ENCODE data around the gene TRABD.

TRABD gene

GRCh38 chr22:50148166-50148500 lies 37.6 kb upstream of the TRABD start:
- no peak for TF ChIP-seq POLR2A (IDR thresholded peaks at IDR 0.05; ENCODE audit: low read depth, low read length)
- FAIRE-seq: no peak
- DNase-seq (ENCODE audit: insufficient read length, low spot score): no peak

- DNase-seq (ENCODE audit: insufficient read length, low spot score) (peak; percentile 88), FAIRE-seq (no peak)
- no peak for TF ChIP-seq POLR2A (IDR thresholded peaks at IDR 0.05; ENCODE audit: low read depth, low read length)
Measured at GRCh38 chr22:50148991-50149721, 36.6 kb upstream of the TRABD start.

- TF ChIP-seq POLR2A (IDR thresholded peaks at IDR 0.05; ENCODE audit: low read depth, low read length): no peak
- DNase-seq (ENCODE audit: insufficient read length, low spot score): no peak
Measured at GRCh38 chr22:50150161-50151129, 35.3 kb upstream of the TRABD start.

GRCh38 chr22:50151571-50152537 lies 33.9 kb upstream of the TRABD start:
- FAIRE-seq (no peak), DNase-seq (ENCODE audit: insufficient read length, low spot score) (no peak)
- no peak for TF ChIP-seq POLR2A (IDR thresholded peaks at IDR 0.05; ENCODE audit: low read depth, low read length)

More at GRCh38 chr22:50150161-50151129, 35.3 kb upstream of the TRABD start:
- no peak for FAIRE-seq

- no peak for TF ChIP-seq POLR2A (IDR thresholded peaks at IDR 0.05; ENCODE audit: low read depth, low read length)
- DNase-seq (ENCODE audit: insufficient read length, low spot score): no peak
- FAIRE-seq: no peak
Measured at GRCh38 chr22:50153056-50153755, 32.5 kb upstream of the TRABD start.

- TF ChIP-seq POLR2A (IDR thresholded peaks at IDR 0.05; ENCODE audit: low read depth, low read length): no peak
- no peak for DNase-seq (ENCODE audit: insufficient read length, low spot score)
- FAIRE-seq: no peak
Measured at GRCh38 chr22:50153756-50154140, 32.0 kb upstream of the TRABD start.

GRCh38 chr22:50157709-50158375 lies 27.9 kb upstream of the TRABD start:
- DNase-seq (ENCODE audit: insufficient read length, low spot score): no peak
- FAIRE-seq: no peak
- TF ChIP-seq POLR2A (IDR thresholded peaks at IDR 0.05; ENCODE audit: low read depth, low read length): no peak

GRCh38 chr22:50160947-50161346 lies 24.8 kb upstream of the TRABD start:
- no peak for FAIRE-seq
- DNase-seq (ENCODE audit: insufficient read length, low spot score): no peak
- no peak for TF ChIP-seq POLR2A (IDR thresholded peaks at IDR 0.05; ENCODE audit: low read depth, low read length)

GRCh38 chr22:50161508-50162390 lies 24.0 kb upstream of the TRABD start:
- FAIRE-seq (no peak), DNase-seq (ENCODE audit: insufficient read length, low spot score) (no peak)
- no peak for TF ChIP-seq POLR2A (IDR thresholded peaks at IDR 0.05; ENCODE audit: low read depth, low read length)

- TF ChIP-seq POLR2A (IDR thresholded peaks at IDR 0.05; ENCODE audit: low read depth, low read length): no peak
- no peak for FAIRE-seq
Measured at GRCh38 chr22:50162391-50162956, 23.2 kb upstream of the TRABD start.

GRCh38 chr22:50165436-50166123 lies 20.1 kb upstream of the TRABD start:
- no peak for FAIRE-seq
- no peak for TF ChIP-seq POLR2A (IDR thresholded peaks at IDR 0.05; ENCODE audit: low read depth, low read length)

More at GRCh38 chr22:50162391-50162956, 23.2 kb upstream of the TRABD start:
- DNase-seq (ENCODE audit: insufficient read length, low spot score): no peak

More at GRCh38 chr22:50165436-50166123, 20.1 kb upstream of the TRABD start:
- DNase-seq (ENCODE audit: insufficient read length, low spot score): no peak
